Activated T-cell treated with anti-CD3 and anti-CD28 coated beads for 4 hours (primary cell): ENCODE results near the gene UBE2E1.

Experiments used
- DNase-seq: peaks from one replicate; pipeline ENCODE4 v3.0.0-alpha.2; 2020

UBE2E1 gene

GRCh38 chr3:23920151-23920655 lies 114.4 kb downstream of the UBE2E1 start:
- DNase-seq: no peak

- no peak for DNase-seq
These were observed 115.3 kb downstream of the UBE2E1 start for GRCh38 chr3:23921052-23921511.

GRCh38 chr3:23923786-23924185 lies 118.0 kb downstream of the UBE2E1 start:
- DNase-seq: no peak

- no peak for DNase-seq
These were observed 120.5 kb downstream of the UBE2E1 start for GRCh38 chr3:23926246-23926645.

- DNase-seq: no peak
These were observed 121.0 kb downstream of the UBE2E1 start for GRCh38 chr3:23926736-23927135.

GRCh38 chr3:23928524-23928923 lies 122.8 kb downstream of the UBE2E1 start:
- no peak for DNase-seq

GRCh38 chr3:23931597-23931996 lies 125.8 kb downstream of the UBE2E1 start:
- no peak for DNase-seq

- DNase-seq: no peak
These were observed 126.8 kb downstream of the UBE2E1 start for GRCh38 chr3:23932571-23932970.

- DNase-seq: no peak
These were observed 128.5 kb downstream of the UBE2E1 start for GRCh38 chr3:23934253-23934652.

GRCh38 chr3:23937296-23937695 lies 131.5 kb downstream of the UBE2E1 start:
- no peak for DNase-seq

- no peak for DNase-seq
These were observed 132.9 kb downstream of the UBE2E1 start for GRCh38 chr3:23938688-23939087.

GRCh38 chr3:23940775-23941174 lies 135.0 kb downstream of the UBE2E1 start:
- DNase-seq: no peak
